Measurements from ENCODE around the gene NLGN1. TPM values are rescaled to one million over a fixed set of nuclear protein-coding genes. Genes with fewer than 3 reads are reported as not detected.

The NLGN1 gene
- total RNA-seq, 1 donor from 2014 or later, result 4.5 TPM

DNA sequence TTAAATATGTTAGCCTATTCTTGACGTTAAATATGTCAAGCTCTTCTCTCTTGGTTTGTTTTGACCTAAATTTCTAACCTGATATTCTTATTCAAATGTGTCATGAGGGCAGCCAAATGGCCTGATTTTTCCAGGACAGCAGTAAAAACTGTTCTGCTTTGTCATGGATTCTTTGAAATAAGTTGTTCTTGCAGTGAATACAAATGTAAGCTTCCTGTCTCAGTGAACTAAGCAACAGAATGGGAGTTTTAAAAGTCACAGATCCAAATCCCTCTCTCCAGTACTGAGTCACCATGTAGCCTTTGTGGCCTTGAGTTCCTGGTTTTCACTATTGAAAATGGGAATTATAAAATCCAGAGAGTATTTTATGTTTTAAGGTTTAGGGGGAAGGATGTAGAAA lies 301.8 kb downstream of the NLGN1 start:
- Histone ChIP-seq H3K4me3 (ENCODE audit: low read depth, low read length) (no peak overlapping the region), H3K36me3 (ENCODE audit: control insufficient read depth, insufficient read depth, low read length) (no peaks in the 10 kb centered on the region), H3K27me3 (ENCODE audit: control insufficient read depth, insufficient read depth, low read length) (no peaks in the 10 kb centered on the region)
- DNase-seq (ENCODE audit: low read depth), result no peak
- TF ChIP-seq, protein P1, sequence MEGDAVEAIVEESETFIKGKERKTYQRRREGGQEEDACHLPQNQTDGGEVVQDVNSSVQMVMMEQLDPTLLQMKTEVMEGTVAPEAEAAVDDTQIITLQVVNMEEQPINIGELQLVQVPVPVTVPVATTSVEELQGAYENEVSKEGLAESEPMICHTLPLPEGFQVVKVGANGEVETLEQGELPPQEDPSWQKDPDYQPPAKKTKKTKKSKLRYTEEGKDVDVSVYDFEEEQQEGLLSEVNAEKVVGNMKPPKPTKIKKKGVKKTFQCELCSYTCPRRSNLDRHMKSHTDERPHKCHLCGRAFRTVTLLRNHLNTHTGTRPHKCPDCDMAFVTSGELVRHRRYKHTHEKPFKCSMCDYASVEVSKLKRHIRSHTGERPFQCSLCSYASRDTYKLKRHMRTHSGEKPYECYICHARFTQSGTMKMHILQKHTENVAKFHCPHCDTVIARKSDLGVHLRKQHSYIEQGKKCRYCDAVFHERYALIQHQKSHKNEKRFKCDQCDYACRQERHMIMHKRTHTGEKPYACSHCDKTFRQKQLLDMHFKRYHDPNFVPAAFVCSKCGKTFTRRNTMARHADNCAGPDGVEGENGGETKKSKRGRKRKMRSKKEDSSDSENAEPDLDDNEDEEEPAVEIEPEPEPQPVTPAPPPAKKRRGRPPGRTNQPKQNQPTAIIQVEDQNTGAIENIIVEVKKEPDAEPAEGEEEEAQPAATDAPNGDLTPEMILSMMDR (IDR thresholded peaks at IDR 0.05; ENCODE audit: insufficient read depth, low read length, poor library complexity, severe bottlenecking), result no peak

DNA sequence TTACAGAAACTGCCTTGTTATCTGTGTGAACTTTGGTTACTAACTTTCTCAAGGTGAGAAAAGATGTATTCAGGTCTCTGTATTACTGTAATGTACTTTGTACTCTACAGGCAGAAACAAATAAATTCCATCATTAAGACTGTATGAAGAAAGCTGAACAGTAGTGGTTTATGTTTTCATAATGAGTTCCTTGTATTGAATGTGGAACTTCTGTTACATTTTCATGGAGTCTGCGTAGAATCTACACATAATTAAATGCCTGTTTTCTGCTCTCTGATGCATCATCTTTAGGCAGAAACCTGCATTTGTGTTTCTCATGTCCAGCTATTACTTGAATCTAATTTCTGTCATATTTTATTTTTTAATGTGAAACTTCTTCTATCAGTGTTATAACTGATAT lies 302.8 kb downstream of the NLGN1 start:
- Histone ChIP-seq H3K4me3 (ENCODE audit: low read depth, low read length) (no peak overlapping the region), H3K36me3 (ENCODE audit: control insufficient read depth, insufficient read depth, low read length) (no peaks in the 10 kb centered on the region), H3K27me3 (ENCODE audit: control insufficient read depth, insufficient read depth, low read length) (no peaks in the 10 kb centered on the region)
- DNase-seq (ENCODE audit: low read depth), result no peak
- TF ChIP-seq, protein P1 (IDR thresholded peaks at IDR 0.05; ENCODE audit: insufficient read depth, low read length, poor library complexity, severe bottlenecking), result no peak

DNA sequence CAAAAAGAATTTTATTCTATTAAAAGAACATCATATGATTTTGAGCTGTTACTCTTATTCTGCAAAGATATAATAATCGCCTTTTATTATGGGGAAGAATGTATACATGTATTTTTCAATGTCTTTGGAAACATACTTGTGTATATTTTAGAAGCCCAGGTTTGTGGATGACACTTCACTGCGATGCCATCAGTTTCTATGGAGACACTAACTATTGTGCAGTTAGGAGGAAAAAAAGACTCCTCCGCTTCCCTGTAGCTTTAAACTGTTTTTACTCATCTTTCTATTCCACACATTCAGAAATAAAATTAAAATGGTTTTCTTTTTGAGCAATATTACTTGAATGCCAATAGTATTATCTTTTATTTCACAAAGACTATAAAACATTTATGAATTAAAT lies 305.0 kb downstream of the NLGN1 start:
- no peak for DNase-seq (ENCODE audit: low read depth)
- Histone ChIP-seq H3K27me3 (ENCODE audit: control insufficient read depth, insufficient read depth, low read length) (no peaks in the 10 kb centered on the region), H3K4me3 (ENCODE audit: low read depth, low read length) (no peak overlapping the region), H3K36me3 (ENCODE audit: control insufficient read depth, insufficient read depth, low read length) (no peaks in the 10 kb centered on the region)
- TF ChIP-seq, protein P1 (IDR thresholded peaks at IDR 0.05; ENCODE audit: insufficient read depth, low read length, poor library complexity, severe bottlenecking), result no peak

DNA sequence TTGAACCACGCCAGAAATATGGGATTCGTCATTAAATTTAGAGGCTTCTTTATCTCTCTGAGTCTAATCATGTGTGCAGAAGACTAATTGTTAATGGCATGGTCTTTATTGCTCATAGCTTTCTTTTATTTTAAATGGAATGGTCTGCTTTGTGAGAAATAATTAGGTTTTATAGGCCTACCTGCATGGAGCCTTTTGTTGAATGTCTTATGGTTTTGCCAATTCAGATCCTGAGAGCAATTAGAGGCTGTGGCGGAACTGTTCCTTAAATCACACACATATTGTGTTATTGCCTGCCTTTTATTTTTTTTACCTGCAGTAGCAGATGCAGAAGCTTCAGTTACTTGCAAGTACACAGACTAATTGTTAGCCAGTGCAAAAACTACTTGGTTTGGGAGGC lies 306.2 kb downstream of the NLGN1 start:
- DNase-seq (ENCODE audit: low read depth), result no peak
- Histone ChIP-seq H3K27me3 (ENCODE audit: control insufficient read depth, insufficient read depth, low read length) (no peaks in the 10 kb centered on the region), H3K36me3 (ENCODE audit: control insufficient read depth, insufficient read depth, low read length) (no peaks in the 10 kb centered on the region), H3K4me3 (ENCODE audit: low read depth, low read length) (no peak overlapping the region)
- TF ChIP-seq, protein P1 (IDR thresholded peaks at IDR 0.05; ENCODE audit: insufficient read depth, low read length, poor library complexity, severe bottlenecking), result no peak

DNA sequence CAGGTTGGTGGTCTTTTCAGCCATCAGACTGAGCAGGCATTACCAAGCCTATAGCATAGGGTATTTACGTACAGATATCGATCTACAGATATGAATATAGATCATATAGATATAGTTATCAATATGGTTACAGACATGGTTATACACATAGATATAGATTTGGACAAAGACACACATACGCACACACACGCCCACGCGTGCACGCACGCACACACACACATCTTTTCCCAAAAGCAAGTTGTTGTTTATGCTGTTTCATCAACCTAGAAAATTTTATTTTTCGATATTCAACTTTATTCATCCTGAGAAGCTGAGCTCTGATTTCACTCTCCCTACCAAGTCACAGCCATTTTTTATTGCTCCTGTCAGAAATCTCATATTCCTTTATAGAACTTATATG lies 309.1 kb downstream of the NLGN1 start:
- Histone ChIP-seq H3K36me3 (ENCODE audit: control insufficient read depth, insufficient read depth, low read length) (no peaks in the 10 kb centered on the region), H3K27me3 (ENCODE audit: control insufficient read depth, insufficient read depth, low read length) (no peaks in the 10 kb centered on the region), H3K4me3 (ENCODE audit: low read depth, low read length) (no peak overlapping the region)
- TF ChIP-seq, protein P1 (IDR thresholded peaks at IDR 0.05; ENCODE audit: insufficient read depth, low read length, poor library complexity, severe bottlenecking), result no peak
- no peak for DNase-seq (ENCODE audit: low read depth)

DNA sequence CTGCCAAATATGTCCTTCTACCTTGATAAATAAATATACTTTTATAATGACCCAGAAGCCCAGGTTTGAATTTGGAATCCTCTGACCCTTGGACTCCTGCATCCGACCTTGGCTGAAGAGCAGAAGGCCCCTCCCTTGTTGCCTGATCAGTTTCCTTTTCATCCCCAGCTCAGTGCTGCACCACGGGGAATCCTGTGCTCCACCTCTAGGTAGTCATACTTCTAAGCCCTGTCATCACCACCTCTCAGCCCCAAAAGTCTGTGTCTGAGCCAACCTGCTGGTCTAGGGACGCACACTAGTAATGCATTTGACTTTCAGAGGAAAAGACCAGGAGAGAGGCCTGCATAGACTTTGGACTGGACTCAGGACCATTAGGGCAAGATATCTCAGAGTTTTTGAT lies 310.6 kb downstream of the NLGN1 start:
- Histone ChIP-seq H3K4me3 (ENCODE audit: low read depth, low read length) (no peak overlapping the region), H3K36me3 (ENCODE audit: control insufficient read depth, insufficient read depth, low read length) (no peaks in the 10 kb centered on the region), H3K27me3 (ENCODE audit: control insufficient read depth, insufficient read depth, low read length) (no peaks in the 10 kb centered on the region)
- TF ChIP-seq, protein P1 (IDR thresholded peaks at IDR 0.05; ENCODE audit: insufficient read depth, low read length, poor library complexity, severe bottlenecking), result no peak
- DNase-seq (ENCODE audit: low read depth), result no peak
